Measurements from ENCODE around the gene PAK5. TPM values are rescaled to one million over a fixed set of nuclear protein-coding genes. Genes with fewer than 3 reads are reported as not detected.

The PAK5 gene
- total RNA-seq, 1 donor from 2014 or later = not detected

DNA sequence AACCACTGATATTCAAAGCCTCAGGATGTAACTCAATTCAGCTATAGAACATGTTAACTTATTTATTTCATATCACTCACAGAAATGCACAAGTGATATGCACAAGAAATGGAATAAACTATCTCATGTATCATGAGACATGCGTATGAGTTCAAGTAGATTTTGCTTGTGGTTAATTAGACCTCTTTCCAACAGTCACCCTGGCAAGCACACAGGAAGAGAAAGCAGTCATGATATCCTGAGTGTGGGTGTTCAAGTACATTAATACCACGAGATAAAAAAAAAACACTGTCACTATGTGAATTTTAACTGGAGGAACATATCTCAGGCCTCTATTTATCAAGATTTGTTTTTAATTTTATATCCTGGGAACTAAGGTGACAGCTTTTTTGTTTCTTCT lies 260.3 kb downstream of the PAK5 start:
- no peak for DNase-seq (ENCODE audit: low read depth in 2 of 2)

DNA sequence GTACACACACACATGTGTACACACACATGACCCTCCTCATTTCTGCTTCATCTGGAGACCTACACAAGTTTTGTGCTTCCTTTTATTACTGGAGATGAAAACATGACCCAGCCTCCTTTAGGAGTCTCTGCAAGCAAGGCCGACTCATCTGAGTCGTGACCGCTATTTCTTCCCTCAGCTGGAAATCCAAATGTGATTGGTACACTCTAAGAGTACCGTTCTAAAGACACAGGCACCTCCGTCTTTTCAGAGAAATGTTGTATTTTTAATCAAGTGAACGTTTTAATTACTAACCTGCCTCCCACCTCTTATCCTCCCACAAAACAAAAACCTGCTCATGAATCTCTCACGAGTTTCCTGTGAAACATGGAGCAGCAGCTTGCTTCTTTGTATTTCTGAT lies 261.5 kb downstream of the PAK5 start:
- DNase-seq (ENCODE audit: low read depth in 2 of 2) = no peak

DNA sequence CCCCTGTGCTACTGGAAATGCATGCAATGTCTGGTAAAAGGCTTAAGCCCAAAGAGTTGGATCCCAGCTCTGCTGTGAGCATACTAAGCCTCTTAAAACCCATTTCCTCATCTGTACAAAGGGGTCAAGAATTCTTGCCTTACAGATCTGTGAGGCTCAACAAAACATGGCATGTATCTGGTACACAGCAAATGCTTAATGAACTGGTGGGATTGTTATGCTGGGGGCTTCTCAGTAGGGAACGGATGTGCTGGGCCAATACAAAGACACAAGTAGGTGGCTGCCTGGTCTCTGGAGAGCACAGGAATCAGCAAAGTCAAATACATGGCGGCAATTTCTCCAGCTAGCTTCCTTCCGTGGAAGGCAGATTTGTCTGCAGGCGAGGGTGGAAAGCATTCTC lies 262.2 kb downstream of the PAK5 start:
- DNase-seq (ENCODE audit: low read depth in 2 of 2) = no peak

DNA sequence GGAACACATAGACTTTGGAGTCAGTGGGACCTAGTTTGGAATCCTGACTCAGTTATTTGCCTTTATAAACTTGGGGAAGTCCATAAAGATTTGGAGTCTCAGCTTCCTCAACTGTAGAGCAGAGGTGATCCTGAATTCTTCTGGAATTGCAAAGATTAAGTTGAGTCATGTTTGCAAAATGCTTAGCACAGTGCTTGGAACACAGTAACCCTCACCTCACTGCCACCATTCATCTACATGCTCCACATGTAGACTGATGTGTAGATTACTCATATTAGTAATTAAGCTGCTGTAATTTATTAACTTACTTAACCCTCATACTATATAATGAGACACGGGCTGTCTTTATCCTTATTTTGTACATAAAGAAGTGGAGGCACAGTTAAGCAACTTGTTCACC lies 263.0 kb downstream of the PAK5 start:
- DNase-seq (ENCODE audit: low read depth in 2 of 2) = no peak

DNA sequence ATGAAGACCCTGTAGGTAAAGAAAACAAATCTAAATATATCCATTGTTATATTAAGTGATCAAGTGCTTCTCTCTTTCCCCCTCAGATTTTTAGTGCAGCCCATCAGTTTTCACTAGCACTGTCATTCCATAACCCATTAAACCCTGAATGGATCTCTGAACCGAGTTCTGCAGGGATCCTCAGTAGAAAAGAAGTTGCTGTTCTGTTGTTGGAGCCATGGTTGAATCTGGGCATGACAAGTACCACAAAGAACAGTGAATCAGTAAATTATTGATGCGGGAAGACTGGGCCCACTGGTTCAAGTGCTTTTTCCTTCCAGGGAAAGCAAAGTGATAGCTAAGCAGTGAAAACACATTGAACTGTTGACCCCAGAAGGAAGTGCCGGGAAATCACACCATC lies 264.1 kb downstream of the PAK5 start:
- no peak for DNase-seq (ENCODE audit: low read depth in 2 of 2)

DNA sequence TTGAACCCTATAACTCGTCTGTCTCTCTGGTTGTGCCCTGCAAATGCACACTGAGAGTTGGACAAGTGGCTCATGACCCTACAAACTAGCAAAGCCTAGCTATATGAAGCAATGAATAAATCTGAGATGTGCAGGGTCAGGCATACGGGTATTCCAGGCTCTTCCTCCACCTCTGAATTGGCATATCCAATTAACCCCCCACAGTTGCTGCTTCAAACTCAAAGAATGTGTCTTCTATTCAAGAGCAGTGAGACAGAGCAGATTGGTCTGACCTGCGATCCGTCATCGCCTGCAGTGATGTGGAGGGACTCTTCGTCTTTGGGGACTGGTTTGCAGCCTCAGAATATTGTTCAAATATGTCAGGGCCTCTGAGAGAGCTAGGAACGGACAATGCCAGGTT lies 264.7 kb downstream of the PAK5 start:
- DNase-seq (ENCODE audit: low read depth in 2 of 2) = no peak

DNA sequence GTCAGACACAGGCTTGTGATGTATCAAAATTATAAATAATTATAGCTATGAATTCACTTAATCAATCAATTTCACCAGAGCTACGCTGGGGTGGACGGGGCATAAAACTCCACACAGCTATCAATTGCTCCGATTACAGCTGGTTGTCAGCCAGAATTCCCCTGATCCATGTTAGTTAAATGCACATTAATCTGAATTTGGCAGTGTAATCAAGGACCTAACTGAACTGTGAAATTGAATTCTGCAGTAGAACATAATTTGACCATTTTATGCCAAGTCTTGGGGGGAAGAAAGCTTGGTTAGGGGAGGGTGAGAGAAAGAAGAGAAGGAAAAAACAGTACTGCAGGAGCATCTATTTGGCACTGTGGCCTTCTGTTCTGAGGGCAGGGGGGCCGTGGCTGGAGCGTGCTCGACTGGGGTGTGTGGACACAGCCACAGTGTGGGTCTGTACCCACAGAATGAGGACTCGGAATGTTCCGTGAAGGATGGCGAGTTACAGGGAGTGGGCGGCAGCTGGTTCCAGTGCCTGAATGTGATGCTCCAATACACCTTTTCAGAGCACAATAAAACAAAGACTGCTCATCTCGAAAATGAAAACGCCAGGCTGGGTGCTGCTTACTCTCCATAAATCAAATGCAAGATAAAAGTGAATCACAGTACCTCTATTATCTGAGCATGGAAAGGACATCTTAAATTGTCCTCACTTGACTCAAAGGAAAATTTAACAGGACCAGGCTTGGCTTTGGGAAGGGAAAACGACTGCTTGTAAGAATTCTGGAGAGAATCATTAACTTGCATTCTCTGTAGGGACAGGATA lies 265.3 kb downstream of the PAK5 start:
- no peak for DNase-seq (ENCODE audit: low read depth in 2 of 2)

DNA sequence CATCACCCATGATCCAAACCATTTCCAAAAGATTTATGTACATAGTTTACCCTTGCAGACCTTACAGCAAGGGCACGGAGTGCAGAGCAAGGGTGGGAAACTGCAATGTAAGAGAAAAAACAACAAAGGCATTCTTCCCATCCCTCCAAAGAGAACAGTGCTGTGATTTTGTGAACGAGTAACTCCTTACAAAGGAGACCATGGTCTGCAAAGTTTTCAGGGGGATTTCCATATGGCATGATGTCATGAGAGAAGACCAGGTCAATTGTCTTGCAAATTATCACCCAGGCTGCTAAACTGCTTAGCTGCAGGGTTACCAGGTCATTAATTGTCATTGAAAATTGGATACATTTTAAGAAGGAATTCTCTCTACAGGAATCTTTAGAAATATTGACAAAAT lies 266.2 kb downstream of the PAK5 start:
- DNase-seq (ENCODE audit: low read depth in 2 of 2) = no peak

DNA sequence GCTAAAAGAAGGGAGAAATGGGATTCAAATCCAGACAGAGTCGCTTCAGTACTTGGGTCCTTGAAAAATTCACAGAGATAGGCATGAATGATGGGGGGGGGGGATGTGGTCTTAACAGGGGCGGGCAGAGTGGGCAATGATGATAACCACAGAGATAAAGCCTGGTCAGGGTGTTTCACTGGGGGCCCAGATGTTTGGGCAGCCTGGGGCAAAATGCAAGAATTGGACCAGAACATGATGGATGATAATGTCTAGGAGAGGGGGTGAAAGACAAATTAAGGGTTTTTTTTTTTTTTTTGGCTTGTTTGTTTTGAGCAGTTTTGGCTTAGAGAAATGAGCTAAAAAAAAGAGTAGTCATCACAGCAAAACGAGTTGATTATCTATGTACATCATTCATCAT lies 267.1 kb downstream of the PAK5 start:
- no peak for DNase-seq (ENCODE audit: low read depth in 2 of 2)

DNA sequence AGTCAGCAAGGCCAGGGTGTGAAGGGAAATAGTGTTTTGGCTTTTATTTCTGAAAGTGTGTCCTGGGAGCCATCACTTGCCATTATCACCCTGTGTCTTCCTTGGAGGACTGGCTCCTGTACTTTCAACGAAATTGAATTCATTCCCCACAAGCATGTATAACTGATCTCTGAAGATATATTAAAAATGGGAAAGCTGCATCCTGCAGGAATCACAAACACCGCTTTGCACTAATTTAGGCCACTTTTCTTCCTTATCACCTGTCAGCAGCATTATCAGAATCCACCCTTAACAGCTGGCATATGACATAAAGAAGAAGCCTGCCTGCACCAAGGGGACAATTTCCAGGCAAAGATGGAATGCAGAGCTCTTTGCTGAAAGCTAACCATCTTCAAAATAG lies 268.3 kb downstream of the PAK5 start:
- DNase-seq (ENCODE audit: low read depth in 2 of 2) = no peak

DNA sequence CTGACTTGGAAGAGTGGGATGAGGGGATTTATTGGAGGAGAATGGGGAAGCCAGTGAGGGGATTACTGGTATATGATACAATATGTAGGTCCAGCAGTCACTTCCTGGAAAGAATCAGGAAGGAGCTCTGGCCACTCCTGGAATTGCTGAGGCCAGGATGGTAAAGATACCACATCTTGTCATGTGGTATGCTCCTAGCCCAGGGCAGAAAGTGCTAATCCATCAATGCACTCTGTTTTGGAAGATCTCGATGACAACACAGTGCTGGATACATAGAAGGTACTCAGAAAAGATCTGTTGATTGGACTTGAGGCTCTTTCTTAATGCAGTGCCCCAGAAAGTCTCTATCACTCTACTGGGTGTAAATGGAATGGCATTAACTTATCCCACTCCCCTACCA lies 271.9 kb downstream of the PAK5 start:
- DNase-seq (ENCODE audit: low read depth in 2 of 2) = no peak

DNA sequence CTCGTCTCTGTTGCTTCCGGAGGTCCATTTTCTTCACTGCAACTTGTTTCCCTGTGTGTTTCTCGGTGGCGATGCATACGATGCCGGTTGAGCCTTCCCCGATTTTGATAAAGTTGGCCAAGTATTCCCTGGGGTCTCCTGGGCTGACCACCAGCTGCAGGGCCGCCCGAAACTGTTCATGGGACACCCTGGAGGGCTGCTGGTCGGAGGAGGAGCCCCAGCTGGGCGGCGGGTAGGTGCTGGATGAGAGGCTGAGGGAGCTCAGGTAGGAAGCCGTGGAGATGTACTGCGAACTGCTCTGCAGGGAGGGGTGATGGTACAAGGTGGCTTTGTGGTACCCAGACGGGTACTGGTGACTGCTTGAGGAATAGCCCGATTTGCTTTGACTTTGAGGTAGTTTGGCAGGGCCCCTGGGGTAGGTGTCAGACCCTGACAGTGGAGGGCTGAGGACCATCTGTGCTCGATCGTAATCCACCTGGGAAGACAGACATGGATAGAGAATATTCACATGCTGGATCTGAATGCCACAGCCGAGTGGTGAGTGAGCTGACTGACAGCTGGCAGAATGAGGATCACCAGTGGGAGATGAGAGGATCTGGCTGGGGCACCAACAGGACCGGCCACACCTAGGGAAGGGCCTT lies 272.8 kb downstream of the PAK5 start:
- no peak for DNase-seq (ENCODE audit: low read depth in 2 of 2)

DNA sequence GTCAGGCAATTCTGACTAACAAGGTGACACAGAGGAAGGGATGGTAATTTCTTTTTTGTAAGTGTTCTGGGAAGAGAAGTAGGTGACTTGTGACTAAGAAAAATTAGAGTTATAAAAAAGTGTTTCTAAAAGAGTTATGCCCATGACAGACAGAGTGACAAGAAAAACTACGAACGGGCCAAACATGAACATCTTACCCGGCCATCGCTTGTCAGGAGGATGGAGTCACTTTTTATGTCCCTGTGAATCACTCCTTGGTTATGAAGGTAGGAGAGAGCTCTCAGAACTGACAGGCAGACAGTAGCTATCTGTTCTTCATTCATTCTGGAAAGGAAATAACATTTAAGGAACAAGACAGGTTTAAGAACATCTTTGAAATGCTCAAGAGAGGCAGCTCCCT lies 281.5 kb downstream of the PAK5 start:
- no peak for DNase-seq (ENCODE audit: low read depth in 2 of 2)

DNA sequence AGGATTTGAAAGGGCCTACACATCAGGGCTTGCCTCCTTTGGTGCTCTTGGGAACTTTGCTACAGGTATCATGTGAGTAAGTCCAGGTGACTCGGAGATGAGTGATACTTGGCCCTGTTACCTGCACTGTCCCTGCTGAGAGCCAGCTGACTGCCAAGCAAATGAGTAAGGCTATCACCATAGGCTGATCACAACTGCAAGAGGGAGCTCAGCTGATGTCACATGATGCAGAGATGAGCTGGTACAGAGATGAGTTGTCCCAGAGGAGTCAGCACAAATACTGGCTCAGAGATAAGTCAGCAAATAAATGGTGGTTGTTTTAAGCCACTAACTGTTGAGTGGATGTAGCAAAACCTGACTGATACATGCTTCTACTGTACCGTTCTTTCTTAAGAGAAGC lies 283.1 kb downstream of the PAK5 start:
- no peak for DNase-seq (ENCODE audit: low read depth in 2 of 2)

DNA sequence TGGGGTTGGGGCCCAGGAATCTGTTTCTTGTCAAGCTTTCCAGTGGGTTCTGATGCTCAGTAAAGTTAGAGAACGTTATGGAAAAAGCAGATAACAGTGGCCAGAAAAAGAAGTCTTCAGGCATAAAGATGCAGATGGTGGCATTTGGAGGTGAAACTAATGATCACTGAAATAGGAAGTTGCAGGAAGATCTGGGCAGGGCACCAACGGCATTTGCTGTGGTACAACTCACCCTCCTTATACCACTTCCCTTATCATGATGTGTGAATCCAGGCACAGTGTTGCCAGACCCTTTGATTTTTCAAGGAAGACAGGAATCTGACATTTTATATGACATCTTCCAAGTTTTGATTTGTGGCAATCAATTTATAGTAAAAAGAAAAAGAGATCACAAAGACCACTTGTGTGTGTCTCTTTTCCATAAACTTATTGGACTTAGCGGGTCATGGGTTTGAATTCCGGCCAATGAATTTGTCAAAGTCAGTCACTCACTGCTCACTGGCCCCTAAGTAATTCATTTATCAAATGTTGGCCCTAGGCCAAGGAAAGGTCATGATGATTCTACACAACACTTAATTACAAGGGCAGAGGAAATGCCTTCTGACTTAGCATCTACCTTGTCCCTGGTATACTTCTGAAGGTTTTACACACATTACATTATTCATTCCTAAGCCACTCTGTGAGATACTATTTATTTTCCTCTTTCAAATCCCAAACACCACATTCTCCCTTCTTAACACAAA lies 286.9 kb downstream of the PAK5 start:
- DNase-seq (ENCODE audit: low read depth in 2 of 2) = no peak

DNA sequence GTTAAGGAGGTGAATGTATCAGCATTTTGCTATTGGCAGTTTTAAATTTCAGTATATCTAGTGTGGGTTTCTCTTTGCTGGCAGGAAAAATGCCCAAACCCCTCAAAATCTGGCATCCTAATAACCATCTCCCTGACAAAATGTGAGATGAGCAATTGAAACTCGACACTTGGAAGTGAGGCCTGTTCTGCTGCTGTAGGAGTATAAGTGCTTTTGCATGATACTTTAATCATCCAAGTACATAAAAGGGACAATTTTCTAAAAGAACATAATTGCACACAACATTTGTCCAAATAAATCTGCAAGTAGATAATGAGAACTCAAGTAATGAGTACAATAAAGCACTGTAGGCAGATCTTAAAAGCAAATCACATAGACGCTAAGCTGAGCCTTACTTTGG lies 288.0 kb downstream of the PAK5 start:
- DNase-seq (ENCODE audit: low read depth in 2 of 2) = no peak

DNA sequence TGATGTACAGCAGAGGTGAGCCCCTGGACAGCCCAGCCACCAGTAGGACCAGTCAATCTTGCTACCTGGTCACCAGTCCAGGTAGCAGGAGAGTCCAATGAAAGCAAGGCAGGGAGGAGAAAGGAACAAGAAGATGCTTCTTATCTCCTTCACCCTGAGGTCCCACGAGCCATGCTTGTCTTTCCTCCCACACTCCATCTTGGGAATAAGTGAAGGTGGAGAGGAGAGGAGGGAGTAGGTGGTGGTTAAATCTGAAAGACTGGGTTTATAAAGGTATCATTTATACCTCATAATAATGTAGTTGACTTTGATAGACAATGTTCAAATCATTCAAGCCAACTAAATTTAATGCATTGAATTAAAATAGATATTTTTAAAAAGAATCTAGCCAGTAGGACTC lies 288.6 kb downstream of the PAK5 start:
- no peak for DNase-seq (ENCODE audit: low read depth in 2 of 2)

DNA sequence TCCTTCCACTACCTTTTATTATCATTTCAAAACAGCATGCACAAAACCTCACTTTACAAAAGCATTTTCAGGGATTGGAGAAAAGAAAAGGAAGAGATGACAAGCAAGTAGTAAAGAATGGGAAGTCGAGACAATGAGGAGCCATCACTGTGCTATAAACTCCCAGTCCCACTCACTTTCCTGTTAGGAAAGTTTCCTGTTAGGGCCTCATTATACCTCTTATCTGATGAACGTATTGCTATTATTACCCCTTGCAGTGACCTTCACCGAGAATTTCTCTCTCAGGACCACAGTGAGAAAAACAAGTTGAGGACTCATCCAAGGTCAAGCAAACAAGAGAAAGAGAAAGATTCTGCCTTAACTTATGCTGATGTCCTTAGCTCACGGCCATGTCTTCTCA lies 295.7 kb downstream of the PAK5 start:
- DNase-seq (ENCODE audit: low read depth in 2 of 2) = peak; percentile 1 to 20

DNA sequence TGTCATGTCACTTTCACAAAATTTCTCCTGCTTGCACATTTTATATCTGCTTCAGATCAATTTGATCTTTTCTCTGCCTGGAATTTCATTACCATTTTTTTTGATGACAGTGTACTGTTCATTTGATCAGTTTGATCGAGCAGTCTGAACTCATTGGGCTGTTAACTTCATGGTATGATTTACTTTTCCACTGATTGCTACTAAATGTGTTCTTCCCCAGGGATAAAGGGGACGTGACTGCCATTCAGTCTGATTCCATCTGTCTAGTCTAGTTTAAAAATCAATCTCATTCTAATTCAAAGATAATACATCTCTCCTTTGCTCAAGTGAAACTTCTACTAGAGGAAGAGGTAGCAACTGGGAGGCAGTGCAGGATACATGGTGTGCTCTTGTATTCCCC lies 303.4 kb downstream of the PAK5 start:
- no peak for DNase-seq (ENCODE audit: low read depth in 2 of 2)

DNA sequence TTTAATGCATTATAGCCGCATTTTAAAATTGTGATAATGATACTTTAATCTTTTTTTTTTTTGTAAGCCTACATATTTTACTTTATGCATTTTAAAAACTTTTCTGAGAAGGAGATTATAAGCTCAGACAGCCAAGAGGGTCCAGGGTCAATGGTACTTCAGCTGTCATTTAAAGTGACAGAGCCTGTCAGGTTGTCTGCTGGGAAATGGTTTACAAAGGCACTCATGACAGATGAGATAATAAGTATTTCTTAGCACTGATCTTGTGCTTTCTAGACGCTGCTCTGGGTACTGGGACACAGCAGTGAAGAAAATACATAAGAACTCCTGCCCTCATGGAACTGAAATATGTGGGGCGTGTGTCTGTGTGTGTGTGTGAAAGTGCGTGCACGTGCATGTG lies 304.9 kb downstream of the PAK5 start:
- no peak for DNase-seq (ENCODE audit: low read depth in 2 of 2)

DNA sequence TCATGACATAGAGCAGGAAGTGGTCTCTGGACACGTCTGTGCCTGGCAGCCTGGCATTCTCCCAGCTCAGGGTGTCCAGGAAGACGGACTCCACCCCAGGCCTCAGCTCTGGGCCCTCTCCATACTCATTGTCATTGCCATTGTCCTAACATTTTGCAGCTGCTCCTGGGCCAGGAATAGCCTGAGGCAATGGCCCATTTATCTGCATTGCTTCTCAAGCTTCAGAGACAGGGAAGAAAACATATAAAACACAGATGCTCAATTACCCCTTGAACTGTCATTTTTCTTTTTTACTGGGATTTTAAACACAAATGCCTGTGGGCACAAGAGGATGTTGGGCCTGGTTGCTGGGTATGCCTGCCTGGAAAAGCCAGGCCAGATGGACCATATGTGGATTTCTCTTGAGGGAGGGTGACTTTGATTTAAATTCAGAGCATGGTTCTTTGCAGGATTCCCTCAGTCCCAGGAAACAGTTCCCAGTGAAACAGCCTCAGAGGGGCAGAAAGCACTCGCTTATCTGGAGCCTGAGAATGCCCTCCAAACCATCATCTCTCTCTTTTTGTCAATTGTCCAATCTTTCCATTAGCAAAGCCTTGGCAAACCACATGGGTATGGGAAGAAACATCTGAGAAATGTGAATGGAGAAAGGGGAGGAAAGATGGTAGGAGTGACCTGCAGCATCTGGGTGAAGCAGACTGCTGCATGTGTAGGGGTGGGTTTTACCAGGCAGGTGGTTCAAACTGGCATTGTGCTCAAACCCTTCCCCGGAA lies 306.6 kb downstream of the PAK5 start:
- no peak for DNase-seq (ENCODE audit: low read depth in 2 of 2)

DNA sequence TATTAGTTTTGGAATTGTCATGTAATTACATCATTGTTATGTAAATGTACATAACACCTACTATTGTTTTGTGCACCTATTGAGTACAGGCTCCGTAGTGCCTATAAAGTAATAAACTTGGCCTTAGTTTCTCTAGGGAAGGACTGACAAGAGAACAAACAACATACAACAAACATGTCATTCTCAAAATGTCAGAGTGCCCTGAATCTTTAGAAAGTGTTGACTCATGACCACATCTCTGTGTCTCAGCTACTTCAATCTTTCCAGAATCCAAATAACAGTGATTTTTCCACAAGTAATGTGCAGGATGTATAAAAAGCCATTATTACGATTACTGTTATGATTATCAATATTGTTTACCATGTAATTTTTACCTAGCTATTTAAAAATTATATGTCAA lies 307.3 kb downstream of the PAK5 start:
- no peak for DNase-seq (ENCODE audit: low read depth in 2 of 2)

Measured in lung microvascular endothelial cell (primary cell).